Keratinocyte (primary cell): ENCODE measurements around the gene SLCO2B1. TPM values are rescaled to one million over a fixed set of nuclear protein-coding genes. Genes with fewer than 3 reads are reported as not detected.

Experiments
- DNase-seq: peaks from one replicate; pipeline ENCODE4 v3.0.0-alpha.2; 2011; ENCODE audit warnings: low read depth, missing footprints, low spot score
- FAIRE-seq: peaks from 2 replicates; lab custom pipeline; 2011; peaks lifted over from hg19 to GRCh38; lab: Jason Lieb, UNC
- H2AFZ ChIP-seq: 2 replicates; pipeline ENCODE4 v1.6.0; 2012; ENCODE audit warnings: low read length, control low read depth, inconsistent platforms; ENCODE audit not compliant: control insufficient read depth
- H3K27ac ChIP-seq: 2 replicates; pipeline ENCODE4 v1.5.1; 2011; ENCODE audit warnings: low read length; ENCODE audit not compliant: control insufficient read depth, insufficient read depth
- H3K27me3 ChIP-seq: 3 replicates; pipeline ENCODE4 v1.6.0; 2011; ENCODE audit warnings: low read length; ENCODE audit not compliant: control insufficient read depth, insufficient read depth; ENCODE audit errors: extremely low read depth
- H3K36me3 ChIP-seq, 2 experiments: 2 replicates in 1 of 2; 3 replicates in 1 of 2; pipeline ENCODE4 v1.5.1; 2011; ENCODE audit warnings: low read length in 2 of 2, mild to moderate bottlenecking in 1 of 2; ENCODE audit not compliant: control insufficient read depth in 2 of 2, insufficient read depth in 2 of 2; ENCODE audit errors: extremely low read depth in 1 of 2
- H3K4me1 ChIP-seq: 3 replicates; pipeline ENCODE4 v1.5.1; 2011; ENCODE audit warnings: low read length; ENCODE audit not compliant: control insufficient read depth, insufficient read depth; ENCODE audit errors: extremely low read depth
- H3K4me2 ChIP-seq: 3 replicates; pipeline ENCODE4 v1.6.0; 2011; ENCODE audit warnings: low read depth, low read length; ENCODE audit not compliant: control insufficient read depth, insufficient read depth; ENCODE audit errors: extremely low read depth
- H3K4me3 ChIP-seq, 3 experiments: fragments of 200-600 bp in 1 of 3; sonication (generic) in 1 of 3; 2 replicates in 2 of 3; 3 replicates in 1 of 3; pipeline ENCODE4 v1.5.1; 2011 to 2016; ENCODE audit warnings: low read length in 3 of 3, mild to moderate bottlenecking in 3 of 3, control low read depth in 2 of 3, inconsistent platforms in 1 of 3, low read depth in 1 of 3, mixed read lengths in 1 of 3, mixed run types in 1 of 3, moderate library complexity in 1 of 3; ENCODE audit not compliant: control insufficient read depth in 2 of 3, insufficient read depth in 2 of 3; ENCODE audit errors: extremely low read depth in 1 of 3
- H3K79me2 ChIP-seq: 2 replicates; pipeline ENCODE4 v1.6.0; 2012; ENCODE audit warnings: low read length; ENCODE audit not compliant: control insufficient read depth, insufficient read depth
- H3K9ac ChIP-seq: 3 replicates; pipeline ENCODE4 v1.6.0; 2011; ENCODE audit warnings: low read length; ENCODE audit not compliant: control insufficient read depth, insufficient read depth; ENCODE audit errors: extremely low read depth
- H3K9me1 ChIP-seq: 3 replicates; pipeline ENCODE4 v1.6.0; 2011; ENCODE audit warnings: low read length; ENCODE audit not compliant: control insufficient read depth, insufficient read depth; ENCODE audit errors: extremely low read depth
- H3K9me3 ChIP-seq: 2 replicates; pipeline ENCODE4 v1.5.1; 2012; ENCODE audit warnings: low read depth, low read length; ENCODE audit not compliant: control insufficient read depth
- H4K20me1 ChIP-seq: 3 replicates; pipeline ENCODE4 v1.6.0; 2011; ENCODE audit warnings: low read length; ENCODE audit not compliant: control insufficient read depth, insufficient read depth; ENCODE audit errors: extremely low read depth
- CTCF ChIP-seq, 3 experiments: IDR thresholded peaks in 1 of 3; conservative IDR thresholded peaks in 1 of 3; optimal IDR thresholded peaks in 1 of 3; 2 replicates in 2 of 3; 3 replicates in 1 of 3; pipeline versions ENCODE3 to v1.5.1; 2011; ENCODE audit warnings: low read length in 3 of 3, mild to moderate bottlenecking in 3 of 3, moderate library complexity in 2 of 3, control low read depth in 1 of 3, inconsistent platforms in 1 of 3; ENCODE audit not compliant: insufficient read depth in 2 of 3; ENCODE audit errors: extremely low read depth in 1 of 3
- EZH2 ChIP-seq: IDR thresholded peaks from one replicate; pipeline ENCODE4 v1.6.1; 2012; ENCODE audit warnings: inconsistent platforms, mild to moderate bottlenecking, low read length, moderate library complexity
- dilution Hi-C: fragments of 300-500 bp; cut with MboI; formaldehyde crosslinking; loops from one replicate; pipeline ENCODE4 v1.7.0; 2020; ENCODE audit warnings: low sequenced_read_pairs; ENCODE audit not compliant: extremely low pct_ligation_motif_present
- polyA plus RNA-seq, 5 experiments: library from polyadenylated mRNA; depleted of rRNA in 3 of 5; stranded (reverse) in 3 of 5; stranded (forward) in 1 of 5; unstranded in 1 of 5; fragments of >200 nt; gene quantifications; 1 replicate in 1 of 5; 2 replicates in 3 of 5; 3 replicates in 1 of 5; pipeline versions ENCODE4 v1.2.1 to v1.2.3, GENCODE V29; 2011 to 2012; ENCODE audit warnings: missing spikeins in 2 of 5, low read depth in 1 of 5, low replicate concordance in 1 of 5

SLCO2B1 gene
- polyA plus RNA-seq, 1 donor (not counting 4 experiments of a cell fraction or from before 2014, with no cell fraction given): not detected

- Histone ChIP-seq H3K9me3 (no peaks in the 10 kb centered on the region), H3K9ac (no peak overlapping the region), H3K36me3 (no peaks in the 10 kb centered on the region), H4K20me1 (peaks cover 2% of the 10 kb centered on the region), H3K27me3 (peaks cover 24% of the 10 kb centered on the region), H3K27ac (no peak overlapping the region), H3K4me3 (no peak overlapping the region), H3K4me1 (no peaks in the 10 kb centered on the region), H3K9me1 (no peaks in the 10 kb centered on the region), H3K4me2 (no peak overlapping the region), H3K79me2 (no peaks in the 10 kb centered on the region), H2AFZ (no peak overlapping the region)
- no peak for TF ChIP-seq EZH2
- no peak for TF ChIP-seq CTCF (optimal IDR thresholded peaks at IDR 0.05 in 1 of 3, IDR thresholded peaks at IDR 0.05 in 1 of 3, conservative IDR thresholded peaks at IDR 0.05 in 1 of 3; ENCODE audit: extremely low read depth in 1 of 3, insufficient read depth in 2 of 3, low read length in 3 of 3)
- FAIRE-seq (no peak), DNase-seq (no peak)
- dilution Hi-C loops: loop anchor here (25.0 kb wide), 1 partner anchor 164 kb away; no protein-coding TSS in a partner anchor
Observed at GRCh38 chr11:75201771-75202170, 50.9 kb downstream of the SLCO2B1 start.

GRCh38 chr11:75202195-75202594 lies 51.3 kb downstream of the SLCO2B1 start:
- Histone ChIP-seq H4K20me1 (peaks cover 2% of the 10 kb centered on the region), H3K4me1 (no peaks in the 10 kb centered on the region), H3K9me1 (no peaks in the 10 kb centered on the region), H3K27ac (no peak overlapping the region), H3K9me3 (no peaks in the 10 kb centered on the region), H3K79me2 (no peaks in the 10 kb centered on the region), H3K4me3 (no peak overlapping the region), H3K4me2 (no peak overlapping the region), H2AFZ (no peak overlapping the region), H3K27me3 (peaks cover 24% of the 10 kb centered on the region), H3K9ac (no peak overlapping the region), H3K36me3 (no peaks in the 10 kb centered on the region)
- TF ChIP-seq EZH2 (no peak), CTCF (optimal IDR thresholded peaks at IDR 0.05 in 1 of 3, IDR thresholded peaks at IDR 0.05 in 1 of 3, conservative IDR thresholded peaks at IDR 0.05 in 1 of 3; ENCODE audit: extremely low read depth in 1 of 3, insufficient read depth in 2 of 3, low read length in 3 of 3) (no peak)
- DNase-seq (no peak), FAIRE-seq (no peak)
- dilution Hi-C loops: loop anchor here (25.0 kb wide), 1 partner anchor 165 kb away; no protein-coding TSS in a partner anchor
